GM10847 (cell line): ENCODE results near the gene MTG1.
"Not testable (repeated sequence)": the region's sequence is repeated elsewhere in the genome, so short reads cannot be mapped to it uniquely, and the experiment has no call there.

Source experiments
- POLR2A ChIP-seq: IDR thresholded peaks from 2 replicates; pipeline ENCODE4 v1.6.1; 2011; ENCODE audit not compliant: insufficient read length; ENCODE audit errors: extremely low read depth

MTG1 gene

DNA sequence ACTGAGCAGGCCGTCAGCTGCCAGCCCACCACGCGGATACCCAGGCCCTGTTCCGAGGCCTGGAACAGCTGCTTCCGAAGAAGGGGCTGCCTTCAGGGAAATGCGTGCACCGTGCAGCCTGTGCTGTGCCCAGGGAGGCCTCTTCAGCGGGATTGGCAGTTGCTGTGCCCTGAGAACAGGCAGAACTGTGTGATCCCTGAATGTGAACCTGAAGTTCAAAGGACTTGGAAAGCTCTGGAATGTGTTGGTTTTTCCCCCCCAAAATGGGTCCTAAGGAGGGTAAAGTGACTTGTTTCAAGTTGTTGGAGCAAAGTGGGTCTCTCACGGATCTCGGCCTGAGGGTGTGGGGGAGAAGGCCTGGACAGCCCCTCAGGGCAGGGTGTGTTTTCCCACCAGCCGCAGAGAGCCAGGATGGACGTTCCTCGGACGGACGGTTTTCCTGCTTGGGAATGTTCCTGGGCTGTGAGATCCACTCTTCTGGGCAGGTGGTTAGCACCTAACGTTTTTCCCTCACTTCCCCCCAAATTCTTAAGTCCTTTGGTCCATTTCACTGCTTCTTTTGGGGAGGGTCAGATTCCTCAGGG, 28.4 kb downstream of the MTG1 start:
- no peak for TF ChIP-seq POLR2A

DNA sequence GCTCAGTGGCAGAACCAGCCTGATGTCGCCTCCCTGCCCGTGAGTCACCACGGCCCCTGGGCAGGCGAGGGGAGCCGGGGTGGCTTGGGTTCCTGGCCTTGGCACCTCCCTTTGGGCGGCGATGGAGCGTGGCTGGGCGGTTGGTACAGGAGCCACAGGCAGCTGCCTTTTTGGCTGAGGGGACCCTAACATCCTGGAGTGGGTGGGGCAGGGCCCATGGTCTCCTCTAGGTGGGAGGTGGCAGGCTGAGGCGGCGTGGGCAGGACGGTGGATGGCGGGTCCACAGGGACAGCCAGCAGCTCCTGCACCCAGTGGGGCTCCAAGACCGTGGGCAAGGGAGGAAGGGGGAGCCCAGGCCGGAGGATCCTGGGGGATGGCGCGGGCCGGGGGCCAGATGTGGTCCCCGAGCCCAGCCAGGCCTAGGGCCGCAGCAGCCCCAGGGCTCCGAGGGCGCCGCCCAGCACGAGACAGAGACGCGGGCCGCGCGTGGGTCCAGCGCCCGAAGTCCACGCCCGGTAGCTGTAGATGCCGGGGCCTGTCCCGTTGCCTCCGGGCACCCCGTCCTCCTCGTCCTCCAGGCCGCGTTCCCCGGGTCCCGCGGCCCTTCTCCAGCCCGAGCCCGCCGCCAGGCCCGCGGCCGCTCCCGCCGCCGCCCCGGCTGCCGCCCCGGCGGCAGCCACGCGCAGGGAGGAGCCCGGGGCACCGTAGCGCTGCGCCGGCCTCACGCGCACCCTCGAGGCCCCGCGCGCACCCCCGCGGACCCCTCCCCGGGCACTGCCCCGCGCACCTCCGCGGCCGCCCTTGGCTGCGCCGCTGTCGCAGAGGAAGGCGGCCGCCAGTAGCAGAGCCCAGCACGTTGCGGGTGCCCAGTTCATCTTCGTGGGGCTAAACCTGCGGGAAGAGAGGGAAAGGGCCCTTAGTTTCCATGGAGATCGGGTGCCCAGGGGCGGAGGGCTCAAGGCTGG, 29.1 kb downstream of the MTG1 start:
- no peak for TF ChIP-seq POLR2A

DNA sequence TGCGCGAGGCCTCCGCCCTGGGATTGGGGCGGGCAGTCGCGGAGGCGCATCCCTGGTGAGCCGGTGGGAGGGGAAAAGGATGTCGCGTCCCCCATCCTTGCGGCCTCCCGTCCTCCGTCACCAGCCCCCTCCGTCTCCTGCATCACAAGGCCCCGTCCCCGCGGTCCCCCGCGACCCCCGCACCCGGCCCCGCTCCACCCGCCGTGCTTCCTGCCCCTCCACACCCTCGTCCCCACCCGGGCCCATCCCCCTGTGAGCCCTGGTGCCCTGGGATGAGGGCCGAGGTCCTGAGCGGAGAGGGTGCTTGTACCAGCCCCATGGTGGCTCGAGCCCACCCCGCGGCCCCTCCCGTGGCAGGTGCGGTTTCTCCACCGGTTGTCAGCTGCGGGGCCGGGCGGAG, 30.6 kb downstream of the MTG1 start, which contains the start of gene SPRN:
Gene SPRN, minus strand, starts transcription at position 25 of the 400 bp plus-strand sequence. CDS start 944 bp downstream, outside the sequence.
- not testable (repeated sequence) for TF ChIP-seq POLR2A

DNA sequence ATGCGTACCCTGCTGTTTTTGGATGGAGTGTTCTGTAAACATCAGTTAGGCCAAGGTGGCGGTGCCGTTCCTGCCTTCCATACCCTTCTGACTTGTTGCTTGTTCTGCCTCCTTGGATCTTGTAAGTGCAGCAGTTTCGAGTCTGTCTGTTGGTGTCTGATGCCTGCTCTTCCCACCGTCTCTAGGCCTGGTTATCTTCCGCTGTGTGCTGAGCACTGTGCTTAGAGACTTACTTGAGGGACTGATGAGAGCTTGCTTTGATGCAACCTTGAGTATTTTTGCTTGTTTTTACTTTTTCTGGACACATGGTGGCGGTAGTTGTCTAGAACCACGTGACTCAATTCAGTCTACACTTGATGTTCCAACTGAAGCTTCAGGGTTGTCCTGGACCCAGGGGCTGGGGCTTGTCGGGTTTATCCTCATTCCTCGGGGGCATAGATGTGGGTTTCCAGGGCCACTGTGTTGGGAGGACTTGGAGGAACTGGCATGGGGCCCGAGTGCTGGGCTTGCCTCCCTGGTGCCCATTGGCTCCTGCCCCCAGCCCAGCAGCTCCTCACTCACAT, 44.8 kb downstream of the MTG1 start:
- TF ChIP-seq POLR2A = no peak

DNA sequence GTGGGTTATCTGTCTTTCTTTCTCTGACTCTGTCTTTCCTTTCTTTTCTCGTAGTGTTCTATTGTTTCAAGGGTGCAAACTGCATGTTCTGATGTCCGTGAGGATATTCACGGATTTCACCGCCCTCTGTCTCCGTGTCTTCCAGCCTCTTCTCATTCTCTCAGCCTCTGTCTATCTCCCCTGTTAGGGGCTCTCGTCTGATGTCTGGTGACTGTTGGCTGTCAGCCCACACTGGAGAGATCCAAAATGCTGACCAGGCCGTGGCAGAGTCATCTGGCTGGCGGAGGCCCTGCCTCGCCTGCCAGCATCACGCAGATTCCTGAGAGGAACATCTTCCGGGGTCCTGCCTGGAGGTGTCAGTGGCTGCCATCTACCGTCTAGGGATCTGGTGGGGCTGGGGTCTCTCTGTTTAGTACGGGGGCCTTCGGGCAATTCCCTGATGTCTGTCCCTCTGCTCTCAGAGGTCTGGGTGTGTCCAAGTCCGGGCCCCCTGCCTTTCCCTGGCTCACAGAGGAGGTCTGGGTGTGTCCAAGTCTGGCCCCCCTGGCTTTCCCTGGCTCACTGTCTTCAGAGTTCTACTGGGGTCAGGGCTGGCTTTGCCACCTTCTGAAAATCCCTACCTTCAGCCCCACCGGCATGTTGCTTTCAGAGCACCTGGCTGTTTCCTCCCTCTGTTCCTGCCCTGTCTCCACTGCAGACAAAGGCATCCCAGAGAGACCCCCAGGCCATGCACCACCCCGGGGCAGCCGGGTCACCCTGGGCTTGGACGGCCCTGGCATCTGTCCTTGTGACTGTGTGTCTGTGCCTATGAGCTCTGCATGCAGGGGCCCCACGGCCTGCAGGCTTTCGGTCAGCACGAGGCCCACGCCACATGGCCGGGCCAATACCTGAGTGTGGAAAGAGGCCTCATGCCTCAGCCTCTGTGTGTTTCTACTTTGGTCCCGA, 45.8 kb downstream of the MTG1 start:
- no peak for TF ChIP-seq POLR2A

DNA sequence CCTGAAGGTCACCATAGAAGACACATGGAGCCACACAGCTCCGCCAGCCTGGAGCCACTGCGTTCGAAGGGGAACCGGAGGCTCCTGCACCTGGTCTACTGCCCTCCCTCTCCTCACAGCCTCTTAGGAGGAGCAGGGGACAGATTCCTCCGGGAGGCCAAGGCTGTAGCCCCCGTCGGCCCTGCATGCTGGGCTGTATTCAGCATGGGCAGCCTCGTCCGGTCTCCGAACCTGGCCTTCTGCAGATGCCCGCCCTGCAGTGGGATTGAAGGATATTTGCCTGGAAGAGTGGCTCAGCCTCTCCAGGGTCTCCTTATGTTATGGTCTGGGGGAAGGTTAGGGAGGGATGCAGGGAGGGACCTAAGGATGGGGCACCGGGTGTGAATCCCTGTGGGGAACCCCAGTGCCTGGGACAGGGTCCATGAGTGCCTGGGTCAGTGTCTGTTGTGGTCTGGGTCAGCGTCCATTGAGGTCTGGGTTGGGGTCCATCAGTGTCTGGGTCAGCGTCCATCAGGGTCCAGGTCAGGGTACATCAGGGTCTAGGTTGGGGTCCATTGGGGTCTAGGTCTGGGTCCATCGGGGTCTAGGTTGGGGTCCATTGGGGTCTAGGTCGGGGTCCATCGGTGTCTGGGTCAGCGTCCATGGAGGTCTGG, 46.8 kb downstream of the MTG1 start:
- no peak for TF ChIP-seq POLR2A

DNA sequence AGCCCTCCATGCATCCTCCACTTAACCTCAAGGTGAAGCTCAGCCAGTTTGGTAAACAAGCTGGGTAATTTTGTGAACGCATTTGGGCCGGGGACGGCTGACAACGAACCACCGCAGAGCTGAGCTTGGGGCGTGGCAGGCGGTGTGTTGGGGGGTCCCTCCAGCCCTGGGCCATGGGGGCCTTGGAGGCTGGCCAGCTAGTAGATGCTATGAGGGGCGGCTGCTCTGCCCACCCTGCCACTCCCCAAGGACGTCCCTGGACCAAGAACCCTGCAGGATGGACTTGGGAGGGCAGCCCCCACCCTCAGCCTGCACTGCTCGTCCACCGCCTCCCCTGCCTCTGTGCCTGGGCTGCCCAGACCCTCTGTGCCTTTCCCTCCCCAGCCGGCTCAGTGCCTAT, 47.8 kb downstream of the MTG1 start:
- no peak for TF ChIP-seq POLR2A

DNA sequence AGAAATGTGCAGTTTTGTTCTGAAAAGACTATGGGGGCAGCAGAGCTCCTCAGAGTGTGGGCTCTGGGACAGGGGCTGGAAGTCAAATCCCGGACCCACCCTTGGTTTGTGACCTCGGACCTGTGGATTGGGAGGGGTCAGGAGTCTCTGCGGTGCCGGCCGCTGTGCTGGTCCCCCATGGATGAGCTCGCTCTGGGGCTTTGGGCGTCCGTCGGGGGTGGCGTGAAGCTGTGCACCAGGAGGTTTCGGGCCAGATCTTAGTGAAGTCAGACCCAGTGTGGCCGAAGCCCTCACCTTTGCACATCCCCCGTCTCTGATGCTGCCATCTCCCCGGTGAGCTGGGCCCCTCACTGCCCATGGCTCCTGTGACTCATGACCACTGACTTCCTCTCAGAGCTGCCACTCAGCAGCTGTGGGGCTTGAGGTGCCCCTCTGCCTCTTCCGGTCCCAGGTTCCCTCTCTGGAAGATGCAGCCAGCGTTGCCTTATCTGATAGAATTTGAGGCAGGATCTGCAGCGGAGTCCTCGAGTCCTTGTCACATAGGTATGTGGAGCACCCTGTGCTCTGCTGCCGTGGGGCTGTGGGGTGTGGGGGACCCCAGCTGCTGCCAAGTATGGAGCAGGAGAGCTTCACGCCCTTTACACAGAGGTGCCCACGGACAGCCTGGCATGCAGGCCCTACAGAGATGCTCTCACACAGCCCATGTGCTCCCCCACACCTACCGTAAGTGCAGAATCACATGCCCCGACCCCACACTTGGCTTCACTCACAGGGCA, 48.4 kb downstream of the MTG1 start:
- no peak for TF ChIP-seq POLR2A

DNA sequence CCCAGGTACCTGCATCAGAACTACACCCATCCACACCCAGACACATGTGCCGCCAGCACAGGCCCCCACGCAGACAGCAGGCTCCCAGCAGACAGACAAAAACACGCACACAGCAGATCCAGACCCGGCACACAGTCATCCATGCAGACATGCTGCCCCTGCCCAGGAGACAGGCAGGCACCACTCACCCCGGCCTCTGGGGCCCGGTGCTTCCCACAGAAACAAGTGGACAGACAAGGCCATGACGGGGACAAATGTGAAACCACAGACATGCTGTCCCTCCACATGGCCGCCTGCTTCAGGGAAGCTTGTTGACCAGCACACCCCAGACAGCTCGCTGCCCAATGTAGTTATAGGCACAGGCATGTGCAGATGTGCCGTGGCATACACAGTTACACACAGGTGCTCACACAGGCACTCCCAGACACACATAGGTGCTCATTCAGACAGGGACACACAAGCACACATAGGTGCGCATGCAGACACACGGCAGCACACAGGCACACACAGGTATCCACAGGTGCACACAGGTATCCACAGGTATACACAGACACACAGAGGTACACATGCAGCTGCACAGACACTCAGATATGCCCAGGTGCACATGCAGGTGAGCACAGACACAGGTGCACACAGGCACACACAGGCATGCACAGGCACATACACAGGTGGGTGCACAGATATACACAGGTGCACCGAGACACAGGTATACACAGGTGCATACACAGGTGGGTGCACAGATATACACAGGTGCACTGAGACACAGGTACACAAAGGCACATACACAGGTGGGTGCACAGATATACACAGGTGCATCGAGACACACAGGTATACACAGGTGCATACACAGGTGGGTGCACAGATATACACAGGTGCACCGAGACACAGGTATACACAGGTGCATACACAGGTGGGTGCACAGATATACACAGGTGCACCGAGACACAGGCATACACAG, 49.3 kb downstream of the MTG1 start:
- no peak for TF ChIP-seq POLR2A

DNA sequence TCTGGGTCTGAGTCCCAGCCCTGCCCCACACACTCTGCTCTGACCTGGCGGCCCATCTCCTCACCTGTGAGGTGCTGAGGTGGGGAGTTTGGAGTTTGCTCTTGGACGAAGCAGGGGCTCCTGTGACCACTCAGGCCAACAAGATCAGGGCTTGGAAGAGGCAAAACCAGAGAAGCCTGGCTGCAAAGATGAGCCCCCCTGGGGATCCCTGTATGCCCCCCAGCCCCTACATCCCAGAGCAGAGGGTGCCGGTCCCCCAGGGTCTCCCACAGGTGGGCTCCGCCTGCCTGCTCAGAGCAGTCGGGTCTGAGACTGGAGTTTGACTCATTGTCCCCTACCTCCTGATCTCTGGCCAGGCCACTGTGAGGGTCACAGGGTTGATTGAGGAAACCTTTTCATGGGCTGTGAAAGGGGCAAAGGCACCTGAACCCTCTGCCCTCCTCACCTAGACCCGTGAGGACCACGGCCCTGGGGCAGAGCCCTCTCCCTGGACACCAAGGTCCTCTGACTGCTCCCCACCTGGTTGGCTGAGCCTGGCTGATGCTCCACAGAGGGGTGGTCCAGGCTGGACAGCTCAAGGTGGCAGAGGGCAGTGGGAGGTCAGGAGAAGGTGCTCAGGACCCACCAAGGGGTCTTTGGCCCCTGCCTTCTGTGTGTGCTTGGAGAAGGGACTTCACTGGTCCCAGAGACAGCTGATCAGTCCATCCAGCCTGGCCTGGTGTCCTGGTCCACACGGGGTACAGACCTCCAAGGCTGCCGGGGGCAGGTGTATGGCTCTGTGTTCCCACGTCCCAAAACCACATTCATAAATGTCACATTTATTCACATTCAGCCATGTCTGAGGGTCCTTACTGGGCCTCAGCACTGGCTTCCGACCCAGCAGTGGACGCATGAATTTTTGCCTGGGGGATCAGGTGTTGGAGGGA, 50.6 kb downstream of the MTG1 start:
- TF ChIP-seq POLR2A = no peak

DNA sequence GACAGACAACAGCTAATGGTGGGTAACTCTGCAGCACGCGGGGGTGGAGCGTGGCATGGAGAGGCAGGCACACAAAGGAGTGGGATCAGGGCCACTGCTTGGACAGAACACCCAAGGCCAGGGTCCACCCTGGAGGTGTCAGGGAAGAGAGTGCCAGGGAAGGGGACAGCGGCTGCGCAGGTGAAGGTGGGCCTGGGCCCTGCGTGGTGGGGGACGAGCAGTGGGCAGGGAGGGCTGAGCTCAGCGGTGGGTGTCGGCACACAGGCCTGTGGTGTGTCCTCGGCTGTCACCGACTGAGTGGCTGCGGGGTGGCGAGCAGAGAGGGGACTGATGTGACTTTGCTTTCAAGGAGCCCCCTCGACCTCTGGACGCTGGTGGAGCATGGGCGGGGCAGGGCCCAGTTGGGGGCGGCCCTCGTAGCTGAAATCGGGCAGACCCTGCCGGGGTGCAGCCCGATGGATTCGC, 51.3 kb downstream of the MTG1 start:
- no peak for TF ChIP-seq POLR2A
